Nephron progenitor cell (in vitro differentiated cells): Measurements from ENCODE around the gene ADNP2.

ENCODE experiments used
- DNase-seq: peaks from one replicate; pipeline ENCODE4 v3.0.0; 2021
- H3K27ac Mint-ChIP-seq: 2 replicates; pipeline ENCODE4 v1.8.0; 2021; ENCODE audit warnings: mild to moderate bottlenecking, moderate library complexity, mixed read lengths
- H3K27me3 Mint-ChIP-seq: 2 replicates; pipeline ENCODE4 v1.8.0; 2021; ENCODE audit warnings: mild to moderate bottlenecking, low read depth, mixed read lengths; ENCODE audit not compliant: poor library complexity
- H3K36me3 Mint-ChIP-seq: 2 replicates; pipeline ENCODE4 v1.8.0; 2021; ENCODE audit warnings: low read depth, mixed read lengths
- H3K4me1 Mint-ChIP-seq: 2 replicates; pipeline ENCODE4 v1.8.0; 2021; ENCODE audit warnings: mixed read lengths
- H3K4me3 Mint-ChIP-seq: 2 replicates; pipeline ENCODE4 v1.8.0; 2021; ENCODE audit warnings: mild to moderate bottlenecking, moderate library complexity, mixed read lengths
- H3K9me3 Mint-ChIP-seq: 2 replicates; pipeline ENCODE4 v1.8.0; 2021; ENCODE audit warnings: mild to moderate bottlenecking, moderate library complexity, mixed read lengths
- TF ChIP-seq, protein P1 (sequence below): fragments of 200-600 bp; sonication (generic); IDR thresholded peaks from 2 replicates; pipeline ENCODE4 v1.5.0; 2021; ENCODE audit warnings: antibody characterized with exemption

ADNP2 gene

DNA sequence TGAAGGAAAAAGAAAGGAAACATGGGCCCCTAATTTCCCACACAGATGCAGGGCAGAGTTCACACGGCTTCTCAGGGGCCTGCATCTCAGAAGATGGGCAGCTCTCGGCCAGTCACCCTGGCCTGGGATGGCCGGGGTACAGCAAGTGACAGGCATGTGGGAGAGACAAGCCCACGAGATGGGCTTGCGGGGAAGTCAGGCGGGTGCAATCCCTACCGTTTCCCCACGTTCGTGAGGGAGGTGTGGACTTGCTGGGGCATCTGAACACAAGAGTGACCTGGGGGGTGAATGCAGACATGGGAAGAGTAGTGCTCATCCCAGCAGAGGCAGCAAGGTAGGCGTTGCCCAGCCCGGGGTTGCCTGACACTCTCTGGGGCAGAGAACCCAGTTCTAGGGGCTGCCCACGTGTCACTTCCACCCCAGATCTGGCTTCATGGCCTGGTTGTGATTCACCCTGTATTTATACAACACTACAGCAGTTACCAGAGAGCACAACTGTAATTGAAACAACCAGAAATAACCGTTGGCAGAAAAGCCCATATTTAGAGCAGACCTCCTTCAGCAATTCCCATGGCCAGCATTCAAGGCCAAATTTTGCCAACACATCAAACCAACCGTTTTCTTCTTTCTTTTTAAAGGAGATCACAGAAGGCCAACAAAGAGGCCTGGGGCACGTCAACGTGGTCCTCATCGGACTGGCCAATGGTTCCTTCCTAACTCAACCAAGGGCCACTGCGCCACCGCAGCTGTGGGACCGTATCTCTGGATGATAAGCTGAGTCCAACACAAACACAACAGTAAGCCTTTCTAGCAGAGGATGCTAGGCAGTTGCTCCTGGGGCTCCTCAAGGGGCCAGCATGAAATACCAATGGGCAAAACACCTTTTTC is 79.8 kb downstream of the ADNP2 start:
- Mint-ChIP-seq H3K4me1 (peaks cover 15% of the 10 kb centered on the region), H3K9me3 (no peaks in the 10 kb centered on the region), H3K27ac (no peak overlapping the region), H3K27me3 (peaks cover 2% of the 10 kb centered on the region), H3K36me3 (peaks cover 31% of the 10 kb centered on the region), H3K4me3 (no peak overlapping the region)
- DNase-seq: no peak
- TF ChIP-seq, protein P1, sequence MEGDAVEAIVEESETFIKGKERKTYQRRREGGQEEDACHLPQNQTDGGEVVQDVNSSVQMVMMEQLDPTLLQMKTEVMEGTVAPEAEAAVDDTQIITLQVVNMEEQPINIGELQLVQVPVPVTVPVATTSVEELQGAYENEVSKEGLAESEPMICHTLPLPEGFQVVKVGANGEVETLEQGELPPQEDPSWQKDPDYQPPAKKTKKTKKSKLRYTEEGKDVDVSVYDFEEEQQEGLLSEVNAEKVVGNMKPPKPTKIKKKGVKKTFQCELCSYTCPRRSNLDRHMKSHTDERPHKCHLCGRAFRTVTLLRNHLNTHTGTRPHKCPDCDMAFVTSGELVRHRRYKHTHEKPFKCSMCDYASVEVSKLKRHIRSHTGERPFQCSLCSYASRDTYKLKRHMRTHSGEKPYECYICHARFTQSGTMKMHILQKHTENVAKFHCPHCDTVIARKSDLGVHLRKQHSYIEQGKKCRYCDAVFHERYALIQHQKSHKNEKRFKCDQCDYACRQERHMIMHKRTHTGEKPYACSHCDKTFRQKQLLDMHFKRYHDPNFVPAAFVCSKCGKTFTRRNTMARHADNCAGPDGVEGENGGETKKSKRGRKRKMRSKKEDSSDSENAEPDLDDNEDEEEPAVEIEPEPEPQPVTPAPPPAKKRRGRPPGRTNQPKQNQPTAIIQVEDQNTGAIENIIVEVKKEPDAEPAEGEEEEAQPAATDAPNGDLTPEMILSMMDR: no peak

DNA sequence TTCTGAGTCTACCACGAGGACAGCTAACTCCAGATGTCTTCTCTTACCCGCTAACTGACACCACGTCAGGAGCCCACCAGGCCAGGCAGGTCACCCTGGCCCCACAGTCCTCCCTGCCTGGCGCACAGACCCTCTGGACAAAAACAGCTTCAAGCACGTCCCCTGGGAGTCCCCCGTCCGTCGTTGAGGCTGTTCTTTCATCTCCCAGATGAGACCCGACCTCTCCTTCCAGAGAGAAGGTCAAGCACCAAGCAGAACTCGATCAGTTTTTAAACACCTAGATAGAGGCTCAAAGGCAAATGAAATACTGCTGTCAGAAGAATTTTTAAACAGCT is 80.4 kb downstream of the ADNP2 start:
- H3K27me3 Mint-ChIP-seq: peaks cover 2% of the 10 kb centered on the region
- H3K4me1 Mint-ChIP-seq: peaks cover 14% of the 10 kb centered on the region
- no peak for DNase-seq
- TF ChIP-seq, protein P1: no peak
- peak overlapping the region; percentile 36 for H3K27ac Mint-ChIP-seq
- H3K4me3 Mint-ChIP-seq: no peak overlapping the region
- H3K36me3 Mint-ChIP-seq: peaks cover 33% of the 10 kb centered on the region
- H3K9me3 Mint-ChIP-seq: no peaks in the 10 kb centered on the region
